ENCODE measurements around the gene CYLD.

- TF ChIP-seq CTCF (IDR thresholded peaks at IDR 0.05; ENCODE audit: borderline replicate concordance, extremely low read depth, low read length, poor library complexity, severe bottlenecking) (no peak), EZH2 (IDR thresholded peaks at IDR 0.05; ENCODE audit: borderline replicate concordance, low read depth, low read length, severe bottlenecking) (no peak)
Observed at GRCh38 chr16:50821586-50821985, 79.7 kb downstream of the CYLD start.
